H1 (cell line): Measurements from ENCODE around the gene KCNIP2. TPM values are rescaled to one million over a fixed set of nuclear protein-coding genes. Genes with fewer than 3 reads are reported as not detected.

Experiments
- CTCF ChIA-PET: fragments of 300-600 bp; sonication (Branson Sonifier 250); formaldehyde crosslinking; loops from one replicate; lab custom pipeline; 2021; ENCODE audit not compliant: partially characterized antibody; lab: Charles Lee
- POLR2A ChIA-PET: fragments of 300-600 bp; sonication (Branson Sonifier 250); formaldehyde crosslinking; loops from one replicate; lab custom pipeline; 2021; ENCODE audit warnings: inconsistent platforms; ENCODE audit not compliant: partially characterized antibody; lab: Charles Lee
- DNase-seq, 2 experiments: peaks; one replicate each; pipeline versions ENCODE4 v3.0.0 to v3.0.0-alpha.2; 2010 to 2022; ENCODE audit warnings: low spot score in 2 of 2, low read depth in 1 of 2, mixed read lengths in 1 of 2
- FAIRE-seq: peaks from 2 replicates; lab custom pipeline; 2011; peaks lifted over from hg19 to GRCh38; lab: Jason Lieb, UNC
- H2AFZ ChIP-seq: 2 replicates; pipeline ENCODE4 v1.8.1; 2012; ENCODE audit warnings: low read length, inconsistent platforms
- H2AK5ac ChIP-seq: 2 replicates; pipeline ENCODE4 v1.6.1; 2013; ENCODE audit warnings: low read depth, low read length
- H2BK120ac ChIP-seq: replicated peaks from 2 replicates; pipeline ENCODE3; 2013; ENCODE audit warnings: low read depth, low read length, inconsistent platforms
- H2BK12ac ChIP-seq: 2 replicates; pipeline ENCODE4 v1.6.1; 2013; ENCODE audit warnings: low read depth, low read length
- H2BK15ac ChIP-seq: 2 replicates; pipeline ENCODE4 v1.6.1; 2013; ENCODE audit warnings: low read length
- H2BK20ac ChIP-seq: 2 replicates; pipeline ENCODE4 v1.6.1; 2013; ENCODE audit warnings: low read length
- H2BK5ac ChIP-seq: 2 replicates; pipeline ENCODE4 v1.6.1; 2013; ENCODE audit warnings: low read depth, low read length
- H3K14ac ChIP-seq: 2 replicates; pipeline ENCODE4 v1.6.1; 2013; ENCODE audit warnings: inconsistent platforms; ENCODE audit not compliant: insufficient read length
- H3K18ac ChIP-seq: 2 replicates; pipeline ENCODE4 v1.6.1; 2013; ENCODE audit warnings: low read length; ENCODE audit errors: extremely low read depth
- H3K23ac ChIP-seq: 2 replicates; pipeline ENCODE4 v1.6.1; 2013; ENCODE audit warnings: inconsistent platforms; ENCODE audit not compliant: insufficient read length
- H3K23me2 ChIP-seq: 2 replicates; pipeline ENCODE4 v1.6.1; 2013; ENCODE audit warnings: low read depth, low read length
- H3K27ac ChIP-seq: 2 replicates; pipeline ENCODE4 v1.6.1; 2011; ENCODE audit warnings: low read depth, low read length, inconsistent platforms
- H3K27me3 ChIP-seq, 4 experiments: replicated peaks in 1 of 4; 1 replicate in 1 of 4; 2 replicates in 3 of 4; pipeline versions ENCODE4 v1.6.1 to v1.8.1; 2011 to 2013; ENCODE audit warnings: low read length in 3 of 4, mild to moderate bottlenecking in 3 of 4, inconsistent platforms in 2 of 4, mixed read lengths in 2 of 4, moderate library complexity in 1 of 4; ENCODE audit not compliant: control insufficient read depth in 3 of 4, insufficient read depth in 3 of 4; ENCODE audit errors: extremely low read depth in 1 of 4
- H3K36me3 ChIP-seq, 4 experiments: 2 replicates each; pipeline versions ENCODE4 v1.6.1 to v1.8.1; 2011 to 2013; ENCODE audit warnings: mild to moderate bottlenecking in 4 of 4, low read length in 3 of 4, moderate library complexity in 2 of 4, control low read depth in 1 of 4, inconsistent platforms in 1 of 4; ENCODE audit not compliant: insufficient read depth in 4 of 4, control insufficient read depth in 2 of 4
- H3K4ac ChIP-seq: replicated peaks from 2 replicates; pipeline ENCODE3; 2013; ENCODE audit warnings: low read length, low read depth, mixed read lengths, inconsistent platforms; ENCODE audit not compliant: insufficient read length
- H3K4me1 ChIP-seq, 4 experiments: replicated peaks in 1 of 4; 1 replicate in 1 of 4; 2 replicates in 3 of 4; pipeline versions ENCODE4 v1.6.1 to v1.8.1; 2011 to 2013; ENCODE audit warnings: low read length in 3 of 4, inconsistent platforms in 2 of 4, mixed read lengths in 1 of 4; ENCODE audit not compliant: insufficient read depth in 4 of 4, control insufficient read depth in 3 of 4
- H3K4me2 ChIP-seq, 2 experiments: 2 replicates each; pipeline versions ENCODE4 v1.6.1 to v1.8.1; 2011 to 2013; ENCODE audit warnings: low read depth in 2 of 2, low read length in 2 of 2, control low read depth in 1 of 2, inconsistent platforms in 1 of 2, mild to moderate bottlenecking in 1 of 2; ENCODE audit not compliant: insufficient read depth in 1 of 2
- H3K4me3 ChIP-seq, 4 experiments: fragments of 200-600, 300-600 bp in 1 of 4; sonication (generic), shearing (Covaris generic), sonication (Bioruptor Twin) in 1 of 4; 2 replicates each; pipeline versions ENCODE4 v1.5.1 to v1.8.1; 2011 to 2016; ENCODE audit warnings: low read length in 4 of 4, low read depth in 3 of 4, control low read depth in 2 of 4, inconsistent platforms in 2 of 4, mild to moderate bottlenecking in 2 of 4, mixed read lengths in 1 of 4, moderate library complexity in 1 of 4; ENCODE audit not compliant: insufficient read depth in 2 of 4; ENCODE audit errors: extremely low read depth in 1 of 4
- H3K56ac ChIP-seq: replicated peaks from 2 replicates; pipeline ENCODE3; 2013; ENCODE audit warnings: low read depth, mild to moderate bottlenecking, mixed read lengths, low read length, inconsistent platforms; ENCODE audit not compliant: insufficient read length
- H3K79me1 ChIP-seq: 2 replicates; pipeline ENCODE4 v1.6.1; 2013; ENCODE audit warnings: low read depth, low read length, control low read depth
- H3K79me2 ChIP-seq, 2 experiments: 2 replicates each; pipeline versions ENCODE4 v1.6.1 to v1.8.1; 2012 to 2013; ENCODE audit warnings: low read length in 2 of 2, mild to moderate bottlenecking in 2 of 2, inconsistent platforms in 1 of 2; ENCODE audit not compliant: insufficient read depth in 2 of 2, control insufficient read depth in 1 of 2
- H3K9ac ChIP-seq, 4 experiments: replicated peaks in 1 of 4; 1 replicate in 1 of 4; 2 replicates in 3 of 4; pipeline versions ENCODE4 v1.6.1 to v1.8.1; 2011 to 2013; ENCODE audit warnings: low read depth in 3 of 4, low read length in 3 of 4, control low read depth in 2 of 4, mild to moderate bottlenecking in 2 of 4, moderate library complexity in 2 of 4, inconsistent platforms in 1 of 4; ENCODE audit errors: extremely low read depth in 1 of 4
- H3K9me3 ChIP-seq, 2 experiments: 2 replicates each; pipeline versions ENCODE4 v1.6.1 to v1.8.1; 2012 to 2013; ENCODE audit warnings: mild to moderate bottlenecking in 2 of 2, moderate library complexity in 2 of 2, control low read depth in 1 of 2, inconsistent platforms in 1 of 2, low read depth in 1 of 2, low read length in 1 of 2, mixed read lengths in 1 of 2; ENCODE audit not compliant: insufficient read depth in 2 of 2
- H4K20me1 ChIP-seq, 2 experiments: replicated peaks in 1 of 2; 2 replicates each; pipeline versions ENCODE3 to v1.8.1; 2011 to 2013; ENCODE audit warnings: inconsistent platforms in 2 of 2, low read length in 2 of 2, mild to moderate bottlenecking in 1 of 2; ENCODE audit not compliant: insufficient read depth in 2 of 2, control insufficient read depth in 1 of 2
- H4K5ac ChIP-seq: 2 replicates; pipeline ENCODE4 v1.6.1; 2013; ENCODE audit warnings: low read length, low read depth, mixed read lengths, inconsistent platforms; ENCODE audit not compliant: insufficient read length
- H4K8ac ChIP-seq: 2 replicates; pipeline ENCODE4 v1.8.0; 2013; ENCODE audit warnings: mild to moderate bottlenecking, moderate library complexity, low read length, inconsistent platforms; ENCODE audit not compliant: insufficient read depth; ENCODE audit errors: extremely low read depth
- H4K91ac ChIP-seq: replicated peaks from 2 replicates; pipeline ENCODE3; 2013; ENCODE audit warnings: low read length, mixed read lengths, inconsistent platforms; ENCODE audit not compliant: insufficient read length
- ASH2L ChIP-seq: fragments of 200-600, 300-600 bp; sonication (generic); IDR thresholded peaks from one replicate; pipeline ENCODE4 v1.7.1; 2017; ENCODE audit warnings: low read length
- ATF2 ChIP-seq: IDR thresholded peaks from 2 replicates; pipeline ENCODE4 v1.6.1; 2012; ENCODE audit warnings: low read length, inconsistent platforms
- CBX5 ChIP-seq: fragments of 300-800, 300-1000 bp; sonication (generic); IDR thresholded peaks from 2 replicates; pipeline ENCODE4 v1.7.1; 2016; ENCODE audit warnings: antibody characterized with exemption, low read length, low read depth
- CHD2 ChIP-seq: IDR thresholded peaks from 2 replicates; pipeline ENCODE4 v1.6.1; 2012; ENCODE audit warnings: low read length, improper control_type of control experiment
- CTCF ChIP-seq, 3 experiments: IDR thresholded peaks; 1 replicate in 2 of 3; 2 replicates in 1 of 3; pipeline versions ENCODE4 v1.5.1 to v1.6.1; 2011; ENCODE audit warnings: low read length in 3 of 3, mild to moderate bottlenecking in 3 of 3, inconsistent platforms in 2 of 3, low read depth in 1 of 3, moderate library complexity in 1 of 3; ENCODE audit not compliant: insufficient read depth in 1 of 3; ENCODE audit errors: control extremely low read depth in 1 of 3
- JUND ChIP-seq: IDR thresholded peaks from 2 replicates; pipeline ENCODE4 v1.6.1; 2011; ENCODE audit warnings: mild to moderate bottlenecking, improper control_type of control experiment, low read length
- SIX5 ChIP-seq: IDR thresholded peaks from 2 replicates; pipeline ENCODE4 v1.6.1; 2011; ENCODE audit warnings: mild to moderate bottlenecking, low read depth, low read length
- YY1 ChIP-seq: IDR thresholded peaks from 2 replicates; pipeline ENCODE4 v1.6.1; 2011; ENCODE audit warnings: low read depth, mild to moderate bottlenecking, low read length
- WGBS, 2 experiments: shearing (Covaris generic) in 1 of 2; methylation state at CpG; one replicate each; pipeline versions ENCODE4 v1.1.6 to v1.1.7; 2013 to 2015; ENCODE audit warnings: low lambda C conversion rate in 2 of 2, mixed read lengths in 2 of 2, inconsistent platforms in 1 of 2, low coverage in 1 of 2, missing lambda C conversion rate in 1 of 2; ENCODE audit not compliant: insufficient replicate concordance in 2 of 2, insufficient coverage in 1 of 2, insufficient read length in 1 of 2; ENCODE audit errors: extremely low coverage in 1 of 2, missing lambda C conversion rate in 1 of 2; 5-methylcytosine and 5-hydroxymethylcytosine counted together
- polyA plus RNA-seq, 7 experiments: library from polyadenylated mRNA; depleted of rRNA in 3 of 7; stranded (reverse) in 5 of 7; unstranded in 2 of 7; fragments of >200 nt in 5 of 7; fragments of 200-250 nt in 2 of 7; gene quantifications; 1 replicate in 5 of 7; 2 replicates in 1 of 7; 4 replicates in 1 of 7; pipeline versions ENCODE4 v1.2.1 to v1.2.3, GENCODE V29; 2011 to 2013; ENCODE audit warnings: missing spikeins in 2 of 7, mixed read lengths in 2 of 7
- total RNA-seq: library from RNA; stranded (reverse); fragmentation: NEBNext Ultra II Directional; extraction: Animal tissue kit (Norgen Biotek cat#: 25700); gene quantifications from 2 replicates; pipeline ENCODE4 v1.2.1, GENCODE V29; 2021

KCNIP2 gene
- total and polyA plus RNA-seq, 2 of the 8 experiments (the other 6 are each of a cell fraction or from before 2014, with no cell fraction given), result 2.7 to 6.0 TPM

GRCh38 chr10:101848408-101848807, 4.8 kb upstream of the KCNIP2 start:
- no peak overlapping the region for H2BK12ac ChIP-seq
- FAIRE-seq (no peak), DNase-seq (no peak)
- no peak overlapping the region for H2BK5ac ChIP-seq
- H3K4ac ChIP-seq, result no peak overlapping the region
- peaks cover 4% of the 10 kb centered on the region for H3K23me2 ChIP-seq
- no peak overlapping the region for H3K4me3 ChIP-seq
- WGBS, 2 experiments, result 93% methylated on average over 4 of the region's 4 CpGs; no CpG with 5 or more reads in 1 of the 2 experiments
- no peaks in the 10 kb centered on the region for H3K9me3 ChIP-seq
- H3K14ac ChIP-seq, result no peak overlapping the region
- peaks cover 0 to 2% of the 10 kb centered on the region in 2 experiments for H4K20me1 ChIP-seq
- H2BK15ac ChIP-seq, result no peak overlapping the region
- no peak overlapping the region for H4K5ac ChIP-seq
- POLR2A ChIA-PET, result interaction anchor here (1.5 kb wide), 1 partner anchor 30 kb away, joined by 8 read pairs; the partner anchor contains the start of gene OGA
- no peak overlapping the region for H2BK120ac ChIP-seq
- H3K18ac ChIP-seq, result no peak overlapping the region
- peaks cover 0 to 19% (median 4%) of the 10 kb centered on the region in 4 experiments; a peak in 5 of 7 replicates for H3K4me1 ChIP-seq
- no peak overlapping the region for H3K9ac ChIP-seq
- no peak overlapping the region for H2AFZ ChIP-seq
- H3K27me3 ChIP-seq, result no peaks in the 10 kb centered on the region; a peak in 1 of 7 replicates
- H3K23ac ChIP-seq, result no peak overlapping the region
- H3K36me3 ChIP-seq, result no peaks in the 10 kb centered on the region
- no peak overlapping the region for H3K56ac ChIP-seq
- no peak for TF ChIP-seq CTCF (IDR thresholded peaks at IDR 0.05; ENCODE audit: control extremely low read depth in 1 of 3, insufficient read depth in 1 of 3, low read depth in 1 of 3, low read length in 3 of 3)
- no peak for TF ChIP-seq CHD2
- no peak for TF ChIP-seq ASH2L
- no peak for TF ChIP-seq SIX5
- no peak for TF ChIP-seq YY1
- no peak for TF ChIP-seq ATF2
- no peak for TF ChIP-seq JUND
- TF ChIP-seq CBX5, result no peak
- no peak overlapping the region for H3K27ac ChIP-seq
- H3K79me2 ChIP-seq, result no peaks in the 10 kb centered on the region
- H2BK20ac ChIP-seq, result no peak overlapping the region
- no peak overlapping the region for H2AK5ac ChIP-seq
- no peak overlapping the region for H4K91ac ChIP-seq
- H3K79me1 ChIP-seq, result no peaks in the 10 kb centered on the region
- CTCF ChIA-PET, result interaction anchor here (0.7 to 3.1 kb wide), 12 partner anchors 7 to 225 kb away, joined by 3 to 22 read pairs (median 4); no protein-coding TSS in a partner anchor
- no peak overlapping the region for H4K8ac ChIP-seq
- no peak overlapping the region for H3K4me2 ChIP-seq
